ENCODE data around the gene ACSM4. TPM values are rescaled to one million over a fixed set of nuclear protein-coding genes. Genes with fewer than 3 reads are reported as not detected.

Gene ACSM4
- total and polyA plus RNA-seq, 2 of the 8 experiments (the other 6 are each of a cell fraction or from before 2014, with no cell fraction given), result not detected

- Histone ChIP-seq H3K23ac (ENCODE audit: insufficient read length) (no peak overlapping the region), H3K27me3 (replicated peaks in 1 of 4; ENCODE audit: control insufficient read depth in 3 of 4, extremely low read depth in 1 of 4, insufficient read depth in 3 of 4, low read length in 3 of 4) (no peaks in the 10 kb centered on the region), H3K56ac (replicated peaks; ENCODE audit: insufficient read length, low read depth, low read length) (no peak overlapping the region), H3K27ac (ENCODE audit: low read depth, low read length) (no peak overlapping the region), H2AFZ (ENCODE audit: low read length) (no peak overlapping the region), H2BK12ac (ENCODE audit: low read depth, low read length) (no peak overlapping the region), H3K36me3 (ENCODE audit: control insufficient read depth in 2 of 4, insufficient read depth in 4 of 4, low read length in 3 of 4) (no peaks in the 10 kb centered on the region), H2BK120ac (replicated peaks; ENCODE audit: low read depth, low read length) (no peak overlapping the region), H3K79me1 (ENCODE audit: low read depth, low read length) (no peaks in the 10 kb centered on the region), H3K9me3 (ENCODE audit: insufficient read depth in 2 of 2, low read depth in 1 of 2, low read length in 1 of 2) (no peaks in the 10 kb centered on the region), H2BK5ac (ENCODE audit: low read depth, low read length) (no peak overlapping the region), H2AK5ac (ENCODE audit: low read depth, low read length) (no peak overlapping the region), H3K14ac (ENCODE audit: insufficient read length) (no peak overlapping the region), H3K9ac (replicated peaks in 1 of 4; ENCODE audit: extremely low read depth in 1 of 4, low read depth in 3 of 4, low read length in 3 of 4) (no peak overlapping the region), H4K8ac (ENCODE audit: extremely low read depth, insufficient read depth, low read length) (no peak overlapping the region), H4K91ac (replicated peaks; ENCODE audit: insufficient read length, low read length) (no peak overlapping the region), H3K4me1 (replicated peaks in 1 of 4; ENCODE audit: control insufficient read depth in 3 of 4, insufficient read depth in 4 of 4, low read length in 3 of 4) (no peaks in the 10 kb centered on the region; a peak in 1 of 7 replicates), H3K18ac (ENCODE audit: extremely low read depth, low read length) (no peak overlapping the region), H3K23me2 (ENCODE audit: low read depth, low read length) (no peaks in the 10 kb centered on the region), H4K20me1 (replicated peaks in 1 of 2; ENCODE audit: control insufficient read depth in 1 of 2, insufficient read depth in 2 of 2, low read length in 2 of 2) (no peaks in the 10 kb centered on the region), H3K4ac (replicated peaks; ENCODE audit: insufficient read length, low read depth, low read length) (no peak overlapping the region), H2BK15ac (ENCODE audit: low read length) (no peak overlapping the region), H3K4me3 (ENCODE audit: extremely low read depth in 1 of 4, insufficient read depth in 2 of 4, low read depth in 3 of 4, low read length in 4 of 4) (no peak overlapping the region), H3K79me2 (ENCODE audit: control insufficient read depth in 1 of 2, insufficient read depth in 2 of 2, low read length in 2 of 2) (no peaks in the 10 kb centered on the region), H2BK20ac (ENCODE audit: low read length) (no peak overlapping the region), H4K5ac (ENCODE audit: insufficient read length, low read depth, low read length) (no peak overlapping the region), H3K4me2 (ENCODE audit: insufficient read depth in 1 of 2, low read depth in 2 of 2, low read length in 2 of 2) (no peak overlapping the region)
- ChIA-PET CTCF (ENCODE audit: partially characterized antibody) (no interaction called here), POLR2A (ENCODE audit: partially characterized antibody) (no interaction called here)
- DNase-seq (ENCODE audit: low read depth in 1 of 2, low spot score in 2 of 2) (no peak), FAIRE-seq (no peak)
- no peak for TF ChIP-seq EP300 (IDR thresholded peaks at IDR 0.05; ENCODE audit: borderline replicate concordance in 1 of 2, low read depth in 2 of 2, low read length in 2 of 2)
- no peak for TF ChIP-seq EGR1 (IDR thresholded peaks at IDR 0.05; ENCODE audit: borderline replicate concordance, low read depth, low read length)
- TF ChIP-seq CBX5 (IDR thresholded peaks at IDR 0.05; ENCODE audit: low read depth, low read length), result no peak
- 96% methylated on average over 5 of the region's 5 CpGs; no CpG with 5 or more reads in 1 of the 2 experiments for WGBS, 2 experiments (ENCODE audit: extremely low coverage in 1 of 2, insufficient coverage in 1 of 2, insufficient read length in 1 of 2, insufficient replicate concordance in 2 of 2, low coverage in 1 of 2, low lambda C conversion rate in 2 of 2, missing lambda C conversion rate in 1 of 2)
Observed at GRCh38 chr12:7269273-7269672, 34.6 kb upstream of the ACSM4 start.

Measured in H1 (cell line).